ENCODE data around the gene PPIB.

DNA sequence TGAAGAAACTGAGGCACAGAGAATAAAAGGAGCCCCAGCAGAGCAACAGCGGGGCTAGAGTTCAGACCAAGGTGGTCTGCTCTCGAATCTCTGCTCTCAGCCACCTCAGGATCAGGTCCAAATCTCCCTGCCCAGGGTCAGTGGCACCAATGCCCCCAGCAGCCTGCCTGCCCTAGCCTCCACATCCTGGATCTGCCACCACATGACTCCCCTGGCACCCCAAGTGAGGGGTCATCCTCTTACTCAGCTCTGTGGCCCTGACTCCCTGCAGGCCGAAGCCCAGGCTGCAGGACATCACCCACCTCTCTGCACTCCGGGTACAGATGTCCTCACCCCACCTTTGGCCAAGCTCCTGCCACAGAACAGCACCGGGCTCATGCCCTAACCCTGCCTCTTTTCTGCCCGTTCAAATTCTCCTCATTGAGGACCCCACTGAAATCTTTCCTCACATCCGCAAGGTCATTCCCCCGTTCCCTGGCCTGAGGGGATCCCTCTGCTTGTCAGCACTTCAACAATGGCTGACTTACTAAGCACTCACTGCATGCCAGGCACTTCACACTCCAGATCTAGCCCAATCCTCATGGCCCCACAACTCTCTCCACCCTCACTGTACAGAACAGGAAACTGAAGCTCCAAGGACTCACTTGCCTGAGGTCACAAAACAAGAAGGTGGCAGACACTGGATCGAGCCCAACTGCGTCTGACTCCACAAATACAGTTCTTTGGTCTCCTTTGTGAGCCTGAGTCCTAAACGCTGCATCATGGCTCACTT, 4.3 kb downstream of the PPIB start:
- TF ChIP-seq, protein P1, sequence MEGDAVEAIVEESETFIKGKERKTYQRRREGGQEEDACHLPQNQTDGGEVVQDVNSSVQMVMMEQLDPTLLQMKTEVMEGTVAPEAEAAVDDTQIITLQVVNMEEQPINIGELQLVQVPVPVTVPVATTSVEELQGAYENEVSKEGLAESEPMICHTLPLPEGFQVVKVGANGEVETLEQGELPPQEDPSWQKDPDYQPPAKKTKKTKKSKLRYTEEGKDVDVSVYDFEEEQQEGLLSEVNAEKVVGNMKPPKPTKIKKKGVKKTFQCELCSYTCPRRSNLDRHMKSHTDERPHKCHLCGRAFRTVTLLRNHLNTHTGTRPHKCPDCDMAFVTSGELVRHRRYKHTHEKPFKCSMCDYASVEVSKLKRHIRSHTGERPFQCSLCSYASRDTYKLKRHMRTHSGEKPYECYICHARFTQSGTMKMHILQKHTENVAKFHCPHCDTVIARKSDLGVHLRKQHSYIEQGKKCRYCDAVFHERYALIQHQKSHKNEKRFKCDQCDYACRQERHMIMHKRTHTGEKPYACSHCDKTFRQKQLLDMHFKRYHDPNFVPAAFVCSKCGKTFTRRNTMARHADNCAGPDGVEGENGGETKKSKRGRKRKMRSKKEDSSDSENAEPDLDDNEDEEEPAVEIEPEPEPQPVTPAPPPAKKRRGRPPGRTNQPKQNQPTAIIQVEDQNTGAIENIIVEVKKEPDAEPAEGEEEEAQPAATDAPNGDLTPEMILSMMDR (IDR thresholded peaks at IDR 0.05 in 8 of 11, conservative IDR thresholded peaks at IDR 0.05 in 3 of 11): no peak
- no peak for TF ChIP-seq POLR2A (IDR thresholded peaks at IDR 0.05)
- TF ChIP-seq POLR2AphosphoS5 (IDR thresholded peaks at IDR 0.05): peak in 2 of 3 donors; percentile 38 to 56

Data from spleen (tissue), 7 donors.